ENCODE results near the gene SLC35E3. TPM values are rescaled to one million over a fixed set of nuclear protein-coding genes. Genes with fewer than 3 reads are reported as not detected.

SLC35E3 gene
- total RNA-seq, 6 experiments from 2014 or later, result 2.4 to 7.7 (median 6.7) TPM

GRCh38 chr12:68749443-68749842 is 3.5 kb downstream of the SLC35E3 start:
- H3K36me3 ChIP-seq, result peaks cover 0 to 15% (median 2%) of the 10 kb centered on the region in 4 donors
- intact Hi-C loops (cut with DNase I), result no loop called here
- ATAC-seq, result no peak

DNA sequence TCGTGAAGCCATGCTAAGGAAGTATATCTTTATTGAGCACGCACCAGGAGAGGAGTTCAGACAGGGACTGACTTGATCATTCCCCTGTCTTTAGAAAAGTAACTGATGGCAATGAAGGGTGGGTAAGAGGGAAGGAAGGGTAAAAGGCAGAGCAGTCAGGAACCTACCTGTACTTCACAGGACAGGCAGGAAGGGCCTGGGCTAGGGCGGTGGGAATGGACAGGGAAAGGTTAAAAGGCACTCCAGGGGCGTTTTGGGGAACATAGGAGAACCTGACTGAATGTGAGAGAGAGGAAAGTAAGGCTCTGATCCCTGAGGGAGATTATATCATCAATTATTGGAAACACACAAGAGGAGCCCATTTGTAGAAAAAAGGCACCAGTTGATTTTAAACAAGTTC is 3.9 kb downstream of the SLC35E3 start:
- TF ChIP-seq, protein P1, sequence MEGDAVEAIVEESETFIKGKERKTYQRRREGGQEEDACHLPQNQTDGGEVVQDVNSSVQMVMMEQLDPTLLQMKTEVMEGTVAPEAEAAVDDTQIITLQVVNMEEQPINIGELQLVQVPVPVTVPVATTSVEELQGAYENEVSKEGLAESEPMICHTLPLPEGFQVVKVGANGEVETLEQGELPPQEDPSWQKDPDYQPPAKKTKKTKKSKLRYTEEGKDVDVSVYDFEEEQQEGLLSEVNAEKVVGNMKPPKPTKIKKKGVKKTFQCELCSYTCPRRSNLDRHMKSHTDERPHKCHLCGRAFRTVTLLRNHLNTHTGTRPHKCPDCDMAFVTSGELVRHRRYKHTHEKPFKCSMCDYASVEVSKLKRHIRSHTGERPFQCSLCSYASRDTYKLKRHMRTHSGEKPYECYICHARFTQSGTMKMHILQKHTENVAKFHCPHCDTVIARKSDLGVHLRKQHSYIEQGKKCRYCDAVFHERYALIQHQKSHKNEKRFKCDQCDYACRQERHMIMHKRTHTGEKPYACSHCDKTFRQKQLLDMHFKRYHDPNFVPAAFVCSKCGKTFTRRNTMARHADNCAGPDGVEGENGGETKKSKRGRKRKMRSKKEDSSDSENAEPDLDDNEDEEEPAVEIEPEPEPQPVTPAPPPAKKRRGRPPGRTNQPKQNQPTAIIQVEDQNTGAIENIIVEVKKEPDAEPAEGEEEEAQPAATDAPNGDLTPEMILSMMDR (IDR thresholded peaks at IDR 0.05), result no peak
- no peak for TF ChIP-seq POLR2A (IDR thresholded peaks at IDR 0.05)
- DNase-seq (no peak), ATAC-seq (no peak)
- intact Hi-C loops (cut with DNase I), result no loop called here
- no peak overlapping the region for H3K4me3 ChIP-seq
- H3K27me3 ChIP-seq, result no peaks in the 10 kb centered on the region
- H3K27ac ChIP-seq, result no peak overlapping the region
- H3K4me1 ChIP-seq, result peaks cover 0 to 14% (median 6%) of the 10 kb centered on the region in 4 donors
- WGBS (ENCODE audit: insufficient coverage, low coverage, low lambda C conversion rate, missing lambda C conversion rate), result 71% methylated on average over 4 of the region's 4 CpGs
- H3K9me3 ChIP-seq, result no peaks in the 10 kb centered on the region
- H3K36me3 ChIP-seq, result peaks cover 0 to 15% (median 2%) of the 10 kb centered on the region in 4 donors

More at GRCh38 chr12:68749443-68749842, 3.5 kb downstream of the SLC35E3 start:
- DNase-seq, result no peak
- Histone ChIP-seq H3K27me3 (no peaks in the 10 kb centered on the region), H3K27ac (no peak overlapping the region), H3K4me1 (peaks cover 0 to 14% (median 6%) of the 10 kb centered on the region in 4 donors), H3K4me3 (no peak overlapping the region), H3K9me3 (no peaks in the 10 kb centered on the region)
- TF ChIP-seq, protein P1 (IDR thresholded peaks at IDR 0.05), result no peak
- no peak for TF ChIP-seq POLR2A (IDR thresholded peaks at IDR 0.05)
- 97% methylated on average over 3 of the region's 3 CpGs for WGBS (ENCODE audit: insufficient coverage, low coverage, low lambda C conversion rate, missing lambda C conversion rate)

DNA sequence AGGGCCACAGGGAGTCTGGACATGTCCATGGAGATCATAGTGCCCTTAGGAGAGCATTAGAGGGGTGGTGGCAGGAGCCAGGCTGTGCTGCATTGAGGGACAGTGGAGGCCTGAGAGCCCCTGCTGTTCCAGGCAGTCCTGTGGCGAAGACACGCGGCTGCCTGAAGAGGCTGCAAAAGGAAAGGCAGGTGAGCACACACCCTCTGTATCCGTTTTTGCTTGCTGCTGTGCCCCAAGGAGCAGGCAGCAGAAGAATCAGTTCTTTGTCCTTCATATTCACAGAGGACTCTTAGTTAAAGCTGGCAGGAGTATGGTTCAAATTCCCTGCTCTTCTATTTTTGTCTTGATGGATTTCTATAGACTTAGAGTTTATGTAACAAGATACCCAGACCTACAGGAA is 4.5 kb downstream of the SLC35E3 start:
- no peak overlapping the region for H3K4me3 ChIP-seq

DNA sequence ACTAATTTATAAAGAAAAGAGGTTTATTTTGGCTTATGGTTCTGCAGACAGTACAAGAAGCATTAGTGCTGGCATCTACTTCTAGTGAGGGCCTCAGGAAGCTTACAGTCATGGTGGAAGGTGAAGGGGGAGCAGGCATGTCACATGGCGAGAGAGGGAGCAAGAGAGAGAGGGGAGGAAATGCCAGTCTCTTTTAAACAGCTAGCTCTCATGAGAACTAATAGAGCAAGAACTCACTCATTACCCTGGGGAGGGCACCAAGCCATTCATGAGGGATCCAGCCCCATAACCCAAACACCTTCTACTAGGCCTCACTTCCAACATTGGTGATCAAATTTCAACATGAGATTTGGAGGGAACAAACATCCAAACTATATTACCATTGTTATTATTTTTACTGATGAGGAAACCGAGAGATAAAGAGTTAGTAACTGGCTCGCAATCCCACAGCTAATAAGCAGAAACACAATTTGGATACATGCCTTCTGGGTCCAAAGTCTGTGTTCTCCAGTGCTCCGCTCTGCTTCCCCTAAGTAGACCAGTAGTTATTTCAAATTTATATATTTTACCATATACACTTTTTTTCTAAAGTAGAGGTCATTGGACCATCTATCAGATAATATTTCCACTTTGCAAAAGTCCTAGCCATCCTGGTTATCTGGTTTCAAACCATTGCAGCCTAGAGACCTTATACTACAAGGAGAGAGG is 9.7 kb downstream of the SLC35E3 start:
- peaks cover 0 to 28% (median under 1%) of the 10 kb centered on the region in 4 donors for H3K36me3 ChIP-seq
- intact Hi-C loops (cut with DNase I), result no loop called here

More for the DNA sequence above, 4.5 kb downstream of the SLC35E3 start:
- Histone ChIP-seq H3K36me3 (peaks cover 0 to 21% (median 2%) of the 10 kb centered on the region in 4 donors), H3K27me3 (no peaks in the 10 kb centered on the region), H3K4me1 (peaks cover 0 to 14% (median 6%) of the 10 kb centered on the region in 4 donors), H3K9me3 (no peaks in the 10 kb centered on the region), H3K27ac (no peak overlapping the region)
- no peak for TF ChIP-seq POLR2A (IDR thresholded peaks at IDR 0.05)
- TF ChIP-seq, protein P1 (IDR thresholded peaks at IDR 0.05), result no peak
- no peak for DNase-seq
- intact Hi-C loops (cut with DNase I), result no loop called here
- 83% methylated on average over 2 of the region's 4 CpGs for WGBS (ENCODE audit: insufficient coverage, low coverage, low lambda C conversion rate, missing lambda C conversion rate)
- ATAC-seq, result no peak

More for the DNA sequence above, 9.7 kb downstream of the SLC35E3 start:
- DNase-seq (no peak), ATAC-seq (peak in 2 of 4 donors; percentile 44 to 71)
- H3K4me3 ChIP-seq, result no peak overlapping the region
- 76% methylated on average over 4 of the region's 4 CpGs for WGBS (ENCODE audit: insufficient coverage, low coverage, low lambda C conversion rate, missing lambda C conversion rate)
- H3K27ac ChIP-seq, result no peak overlapping the region
- no peak for TF ChIP-seq POLR2A (IDR thresholded peaks at IDR 0.05)
- TF ChIP-seq, protein P1 (IDR thresholded peaks at IDR 0.05), result no peak
- no peaks in the 10 kb centered on the region for H3K4me1 ChIP-seq
- H3K9me3 ChIP-seq, result no peaks in the 10 kb centered on the region
- H3K27me3 ChIP-seq, result no peaks in the 10 kb centered on the region

Measured in right lobe of liver (tissue), 6 donors.